COLO668 (cell line): Measurements from ENCODE around the gene ST7.
"Not testable (repeated sequence)": the region's sequence is repeated elsewhere in the genome, so short reads cannot be mapped to it uniquely, and the experiment has no call there.

ENCODE experiments used
- DNase-seq: peaks from one replicate; lab custom pipeline; 2025; ENCODE audit not compliant: unreplicated experiment; lab: John Stamatoyannopoulos, UW

Gene ST7

DNA sequence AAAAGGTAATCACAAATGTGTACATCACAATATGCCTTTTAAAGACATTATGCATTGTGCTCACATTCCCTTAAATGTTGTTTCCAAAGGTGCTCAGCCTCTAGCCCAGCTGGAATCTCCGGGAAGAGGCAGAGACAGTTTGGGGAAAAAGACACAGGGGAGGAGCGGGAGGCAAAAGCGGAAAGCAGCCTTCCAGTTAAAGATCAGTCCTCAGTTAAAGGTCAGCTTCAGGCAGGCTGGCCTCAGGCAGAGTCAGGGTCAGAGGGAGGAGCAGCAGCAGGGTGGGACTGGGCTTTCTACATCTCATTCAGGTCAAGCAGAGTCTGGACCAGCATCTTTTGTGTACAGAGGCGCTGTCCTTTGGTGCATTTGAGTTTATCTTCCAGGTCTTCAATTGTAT, 18.6 kb downstream of the ST7 start:
- DNase-seq = no peak

DNA sequence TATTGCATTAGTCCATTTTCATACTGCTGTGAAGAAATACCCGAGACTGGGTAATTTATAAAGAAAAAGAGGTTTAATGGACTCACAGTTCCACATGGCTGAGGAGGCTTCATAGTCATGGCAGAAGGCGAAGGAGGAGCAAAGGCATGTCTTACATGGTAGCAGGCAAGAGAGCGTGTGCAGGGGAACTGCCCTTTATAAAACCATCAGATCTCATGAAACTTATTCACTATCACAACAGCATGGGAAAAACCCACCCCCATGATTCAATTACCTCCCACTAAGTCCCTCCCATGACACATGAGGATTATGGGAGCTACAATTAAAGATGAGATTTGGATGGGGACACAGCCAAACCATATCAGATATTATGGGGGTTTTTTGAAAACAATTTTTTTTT, 21.7 kb downstream of the ST7 start:
- not testable (repeated sequence) for DNase-seq

GRCh38 chr7:116977172-116977571, 23.9 kb downstream of the ST7 start:
- no peak for DNase-seq

DNA sequence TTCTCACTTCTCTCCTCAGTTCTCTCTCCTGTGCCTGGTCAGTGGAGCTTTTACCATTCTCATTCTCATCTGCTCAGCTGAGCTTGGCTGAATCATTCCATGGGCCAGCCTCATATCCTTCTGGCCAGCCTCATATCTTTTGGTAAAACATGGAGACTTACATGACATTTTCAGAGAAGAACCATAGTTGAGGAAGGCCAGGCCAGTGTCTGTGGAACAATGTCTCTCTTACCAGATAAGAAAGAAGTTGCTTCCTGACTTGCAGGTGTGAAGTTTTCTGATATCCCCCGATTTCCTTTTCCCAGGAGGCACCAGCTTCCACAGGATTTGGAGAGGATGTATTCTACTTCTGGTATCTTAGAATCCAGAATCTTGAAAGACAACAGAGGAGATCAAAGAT, 24.7 kb downstream of the ST7 start:
- DNase-seq = no peak

DNA sequence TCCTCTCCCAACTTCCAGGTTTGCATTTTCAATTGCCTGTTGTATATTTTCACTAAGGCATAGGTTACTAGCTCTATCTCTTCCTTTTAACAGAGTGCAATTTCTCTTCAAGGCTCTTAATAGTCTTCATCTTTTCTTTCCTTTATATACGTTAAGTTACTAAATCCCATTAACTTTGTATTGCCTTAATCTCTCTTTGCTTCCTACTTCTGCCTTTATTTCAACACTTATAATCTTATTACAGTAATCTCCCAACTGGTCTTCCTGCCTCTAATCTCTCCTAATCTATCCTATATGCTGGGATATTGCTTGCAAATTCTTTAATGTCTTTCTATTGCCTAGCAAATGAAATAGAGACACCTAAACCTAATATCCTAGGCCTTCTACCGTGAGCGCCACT, 26.1 kb downstream of the ST7 start:
- DNase-seq = no peak

GRCh38 chr7:116980354-116980753, 27.1 kb downstream of the ST7 start:
- no peak for DNase-seq

GRCh38 chr7:116981939-116982338, 28.6 kb downstream of the ST7 start:
- DNase-seq = no peak

DNA sequence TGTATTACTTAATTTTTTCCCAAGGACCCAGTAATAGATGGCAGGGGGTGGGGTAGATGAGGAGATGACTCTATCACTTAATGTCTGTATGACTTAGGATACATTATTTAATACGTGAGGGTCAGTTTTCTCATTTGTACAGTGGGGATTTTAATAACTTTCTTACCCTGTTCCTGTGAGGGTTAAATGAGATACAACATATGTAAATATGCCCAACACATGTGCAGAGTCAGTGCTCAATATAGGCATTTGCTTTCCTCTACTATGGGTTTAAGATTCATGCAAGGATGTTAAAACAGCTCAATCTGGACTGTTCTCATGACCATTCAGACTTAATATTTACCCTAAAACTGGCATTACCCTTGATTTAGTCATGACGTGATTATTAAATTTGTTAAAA, 31.2 kb downstream of the ST7 start:
- no peak for DNase-seq

DNA sequence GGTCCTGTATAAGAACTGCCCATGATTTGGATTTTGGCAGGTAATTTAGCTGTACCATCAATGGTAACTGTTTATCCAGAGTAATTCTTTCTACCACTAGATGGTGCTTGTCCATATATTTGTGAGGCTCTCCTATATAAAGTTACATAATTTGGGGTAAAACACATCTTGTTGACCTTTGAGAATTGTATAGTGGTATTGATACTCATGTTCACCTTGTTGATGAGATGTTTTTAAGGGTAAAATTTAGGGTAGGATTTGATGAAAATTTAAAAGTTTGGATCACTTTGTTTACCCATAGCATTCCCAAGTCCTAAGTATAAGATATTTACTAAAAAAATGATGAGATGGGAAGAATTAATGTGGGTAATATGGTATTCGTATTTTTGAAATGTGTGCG, 31.6 kb downstream of the ST7 start:
- no peak for DNase-seq

DNA sequence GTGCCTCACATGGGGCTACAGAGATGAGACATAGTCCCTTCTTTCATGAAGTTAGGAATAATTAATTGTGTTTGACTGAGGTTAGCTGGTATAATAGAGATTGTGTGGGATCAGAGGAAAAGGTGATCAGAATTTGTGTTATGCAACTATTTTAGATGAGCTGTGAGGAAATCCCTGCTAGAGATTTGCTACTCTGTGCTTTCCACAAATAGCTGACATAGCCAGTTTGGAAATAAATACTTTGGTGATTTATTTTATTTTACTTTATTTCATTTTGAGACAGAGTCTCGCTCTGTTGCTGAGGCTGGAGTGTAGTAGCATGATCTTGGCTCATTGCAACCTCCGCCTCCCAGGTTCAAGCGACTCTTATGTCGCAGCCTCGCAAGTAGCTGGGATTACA, 32.3 kb downstream of the ST7 start:
- DNase-seq = no peak

DNA sequence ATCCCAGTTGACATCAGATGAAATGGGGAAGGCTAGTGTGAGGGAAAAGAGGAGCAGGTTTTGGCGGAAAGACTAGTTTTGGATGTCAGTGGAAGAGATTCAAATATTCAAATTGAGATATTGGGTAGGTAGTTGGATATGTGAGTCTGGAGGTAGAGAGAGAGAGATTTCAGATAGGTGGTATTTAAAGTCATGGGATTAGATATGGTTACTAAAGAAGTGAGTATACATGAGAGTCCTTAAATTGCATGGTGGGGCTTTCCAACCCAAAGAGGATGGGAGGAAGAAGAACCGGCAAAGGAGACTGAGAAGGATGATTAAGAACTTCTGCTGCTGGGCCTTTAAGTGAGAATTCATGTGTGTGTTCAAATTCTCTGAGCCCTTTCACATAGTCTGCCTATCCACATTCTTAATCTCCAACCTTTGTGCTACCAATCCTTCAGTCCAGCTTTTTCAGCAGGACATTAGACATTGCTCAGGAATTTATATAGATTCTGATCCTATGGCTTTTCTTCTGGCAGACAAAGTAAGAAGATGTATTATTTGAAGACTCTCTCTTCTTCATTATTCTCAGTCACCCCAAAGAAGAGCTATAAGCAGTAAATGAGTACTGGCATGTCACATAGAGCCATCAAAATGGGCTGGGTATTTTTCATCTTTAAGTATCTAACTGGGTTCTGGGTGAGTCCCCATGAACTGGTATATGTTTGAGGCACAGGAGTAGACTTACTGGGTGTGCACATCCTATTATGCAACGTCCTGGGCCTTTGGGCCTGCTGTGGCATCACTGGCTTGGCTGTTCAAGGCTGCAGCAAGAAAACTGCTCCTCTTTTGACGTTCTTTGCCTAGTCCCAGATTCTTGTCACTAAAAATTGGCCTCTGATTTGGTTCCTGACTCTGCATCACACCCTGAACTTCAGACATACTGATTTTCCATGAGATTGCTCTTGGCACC, 33.6 kb downstream of the ST7 start:
- DNase-seq = no peak

GRCh38 chr7:116988363-116988989, 35.2 kb downstream of the ST7 start:
- DNase-seq = no peak

- no peak for DNase-seq
These were observed 36.8 kb downstream of the ST7 start for GRCh38 chr7:116990056-116990455.

GRCh38 chr7:116991233-116991632, 37.9 kb downstream of the ST7 start:
- no peak for DNase-seq

- DNase-seq = no peak
These were observed 41.3 kb downstream of the ST7 start for GRCh38 chr7:116994611-116995010.

- no peak for DNase-seq
These were observed 44.7 kb downstream of the ST7 start for GRCh38 chr7:116997972-116998371.

GRCh38 chr7:116998567-116999175, 45.4 kb downstream of the ST7 start:
- DNase-seq = no peak

DNA sequence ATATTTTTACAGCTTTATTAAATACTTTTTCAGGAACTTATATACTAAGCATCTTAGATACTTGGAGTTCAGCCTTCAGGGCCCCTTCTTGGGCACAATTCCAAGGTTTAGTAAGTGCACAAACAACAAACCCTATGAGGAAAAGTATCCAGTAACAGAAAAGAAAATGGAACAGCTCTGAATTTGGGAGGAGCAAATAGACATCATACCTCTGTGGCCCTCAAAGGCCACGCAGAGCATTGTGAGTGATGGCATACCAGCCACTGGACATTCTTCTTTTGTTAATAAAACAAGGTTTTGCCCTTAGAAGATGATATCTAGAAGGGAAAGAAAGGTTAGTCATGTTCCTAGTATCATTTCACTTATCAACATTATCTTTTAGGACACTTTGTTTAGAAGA, 46.0 kb downstream of the ST7 start:
- DNase-seq = no peak

DNA sequence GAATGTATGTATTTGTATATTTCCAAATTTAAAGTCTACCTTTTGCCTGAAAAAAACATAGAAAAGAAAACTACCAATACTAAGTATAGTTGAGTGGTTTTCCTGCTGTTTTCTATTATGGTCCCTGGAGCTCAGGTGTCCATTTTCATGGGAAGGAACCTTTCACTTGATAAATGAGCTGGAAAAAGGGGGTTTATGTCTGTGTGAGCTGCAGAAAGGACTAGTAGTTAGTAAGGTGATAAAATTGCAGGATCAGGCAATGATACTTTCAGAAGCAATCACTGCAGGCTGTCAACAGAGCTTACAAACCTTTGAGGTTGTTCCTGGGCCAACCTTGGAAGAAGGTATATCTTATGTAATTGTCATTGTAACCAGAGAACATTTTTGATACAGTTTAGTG, 48.0 kb downstream of the ST7 start:
- no peak for DNase-seq

DNA sequence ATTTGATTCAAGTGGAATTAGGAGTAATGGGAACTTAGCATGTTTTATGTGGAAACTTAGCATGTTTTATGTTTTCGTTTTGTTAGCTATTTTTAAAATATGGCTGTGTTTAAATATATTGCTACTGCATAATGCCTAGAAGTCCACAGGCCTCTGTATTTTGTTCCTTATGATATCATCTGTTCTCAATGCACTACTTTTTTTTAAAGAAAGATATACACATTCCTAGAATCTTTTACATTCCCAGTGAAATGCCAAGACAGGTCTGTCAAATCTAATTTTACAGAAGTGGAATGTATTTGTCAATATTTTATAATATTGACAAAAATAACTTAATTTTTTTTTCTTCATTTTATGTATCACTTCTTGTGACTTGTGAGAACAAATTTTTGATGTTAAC, 51.6 kb downstream of the ST7 start:
- no peak for DNase-seq

GRCh38 chr7:117005449-117005848, 52.1 kb downstream of the ST7 start:
- no peak for DNase-seq
